SK-N-SH (cell line): ENCODE data around the gene PTPN2. TPM values are rescaled to one million over a fixed set of nuclear protein-coding genes. Genes with fewer than 3 reads are reported as not detected.

ENCODE experiments used
- CTCF ChIA-PET: fragments of 300-600, 350-600 bp; formaldehyde crosslinking; extraction: SDS; loops from one replicate; lab custom pipeline; 2021; lab: Yijun Ruan, JAX
- POLR2A ChIA-PET: fragments of 350-600 bp; sonication (Branson Sonifier 250); formaldehyde crosslinking; extraction: SDS; loops from one replicate; lab custom pipeline; 2020; ENCODE audit warnings: antibody characterized with exemption, inconsistent platforms; lab: Yijun Ruan, JAX
- DNase-seq: peaks from one replicate; pipeline ENCODE4 v3.0.0; 2012
- H2AFZ ChIP-seq: fragments of 200-600 bp; sonication (generic); 2 replicates; pipeline ENCODE4 v1.8.1; 2016; ENCODE audit warnings: antibody characterized with exemption, mild to moderate bottlenecking, low read depth
- H3F3A ChIP-seq: fragments of 200-600 bp; sonication (generic); replicated peaks from 2 replicates; pipeline ENCODE3; 2016; ENCODE audit warnings: antibody characterized with exemption, mild to moderate bottlenecking; ENCODE audit not compliant: insufficient read depth
- H3K27ac ChIP-seq, 2 experiments: fragments of 200-500 bp in 1 of 2; fragments of 200-600 bp in 1 of 2; sonication (Bioruptor generic) in 1 of 2; sonication (generic), shearing (Covaris generic) in 1 of 2; 2 replicates each; pipeline versions ENCODE4 v1.5.1 to v1.6.1; 2014 to 2016; ENCODE audit warnings: low read depth in 2 of 2, inconsistent platforms in 1 of 2, low read length in 1 of 2, mild to moderate bottlenecking in 1 of 2, mixed read lengths in 1 of 2
- H3K27me3 ChIP-seq: fragments of 200-600 bp; sonication (generic), shearing (Covaris generic); 2 replicates; pipeline ENCODE4 v1.6.1; 2016; ENCODE audit warnings: mixed run types; ENCODE audit not compliant: insufficient read depth
- H3K36me3 ChIP-seq, 2 experiments: fragments of 200-500 bp in 1 of 2; fragments of 200-600 bp in 1 of 2; sonication (Bioruptor generic) in 1 of 2; sonication (generic) in 1 of 2; replicated peaks in 1 of 2; 2 replicates each; pipeline versions ENCODE3 to v1.5.1; 2014 to 2016; ENCODE audit warnings: low read length in 1 of 2, mild to moderate bottlenecking in 1 of 2; ENCODE audit not compliant: insufficient read depth in 2 of 2, control insufficient read depth in 1 of 2
- H3K4me1 ChIP-seq, 2 experiments: fragments of 200-500 bp in 1 of 2; fragments of 200-600 bp in 1 of 2; sonication (Bioruptor generic) in 1 of 2; sonication (generic), shearing (Covaris generic) in 1 of 2; 2 replicates each; pipeline versions ENCODE4 v1.5.1 to v1.6.1; 2014 to 2016; ENCODE audit warnings: low read depth in 1 of 2, low read length in 1 of 2, mixed run types in 1 of 2; ENCODE audit not compliant: insufficient read depth in 2 of 2, control insufficient read depth in 1 of 2
- H3K4me2 ChIP-seq: fragments of 200-600 bp; sonication (generic), shearing (Covaris generic); 2 replicates; pipeline ENCODE4 v1.6.1; 2017; ENCODE audit warnings: mixed run types
- H3K4me3 ChIP-seq, 2 experiments: fragments of 200-500 bp in 1 of 2; fragments of 200-600 bp in 1 of 2; sonication (Bioruptor generic) in 1 of 2; sonication (generic), shearing (Covaris generic) in 1 of 2; 2 replicates each; pipeline versions ENCODE4 v1.5.1 to v1.8.1; 2014 to 2016; ENCODE audit warnings: low read depth in 2 of 2, inconsistent platforms in 1 of 2, low read length in 1 of 2, mild to moderate bottlenecking in 1 of 2, mixed read lengths in 1 of 2, moderate library complexity in 1 of 2
- H3K79me2 ChIP-seq: fragments of 200-600 bp; sonication (generic); 2 replicates; pipeline ENCODE4 v1.8.1; 2017; ENCODE audit warnings: mild to moderate bottlenecking; ENCODE audit not compliant: insufficient read depth
- H3K9ac ChIP-seq: fragments of 200-600 bp; sonication (generic); 2 replicates; pipeline ENCODE4 v1.6.1; 2017; ENCODE audit warnings: mixed run types
- H3K9me2 ChIP-seq: fragments of 200-600 bp; sonication (generic); 2 replicates; pipeline ENCODE4 v1.6.1; 2017; ENCODE audit warnings: mixed run types
- H3K9me3 ChIP-seq: fragments of 200-600 bp; sonication (generic); 2 replicates; pipeline ENCODE4 v1.6.1; 2017; ENCODE audit warnings: mixed run types, mild to moderate bottlenecking, moderate library complexity
- H4K20me1 ChIP-seq: fragments of 200-600 bp; sonication (generic); 2 replicates; pipeline ENCODE4 v1.6.1; 2017; ENCODE audit warnings: mild to moderate bottlenecking, mixed run types; ENCODE audit not compliant: insufficient read depth
- CHD2 ChIP-seq: fragments of 150-350 bp; IDR thresholded peaks from 2 replicates; pipeline ENCODE4 v1.6.1; 2018; ENCODE audit warnings: low read length; ENCODE audit not compliant: partially characterized antibody
- ELF1 ChIP-seq: IDR thresholded peaks from 2 replicates; pipeline ENCODE4 v1.4.0; 2012
- FOSL2 ChIP-seq: IDR thresholded peaks from 2 replicates; pipeline ENCODE4 v1.4.0; 2012; ENCODE audit warnings: low read depth, mild to moderate bottlenecking, moderate library complexity, borderline replicate concordance
- FOXM1 ChIP-seq: IDR thresholded peaks from 2 replicates; pipeline ENCODE4 v1.4.0; 2012; ENCODE audit warnings: low read depth, mild to moderate bottlenecking
- GABPA ChIP-seq: IDR thresholded peaks from 2 replicates; pipeline ENCODE4 v1.4.0; 2012; ENCODE audit warnings: low read depth, mild to moderate bottlenecking
- GATA2 ChIP-seq: sonication (generic); formaldehyde crosslinking; IDR thresholded peaks from 2 replicates; pipeline ENCODE4 v1.5.0; 2020; ENCODE audit warnings: mild to moderate bottlenecking, missing genetic modification reagents
- JUND ChIP-seq: IDR thresholded peaks from 2 replicates; pipeline ENCODE4 v1.4.0; 2012
- MEF2A ChIP-seq: IDR thresholded peaks from 2 replicates; pipeline ENCODE4 v1.4.0; 2012; ENCODE audit warnings: low read depth, borderline replicate concordance
- MXI1 ChIP-seq: IDR thresholded peaks from 2 replicates; pipeline ENCODE4 v1.6.1; 2012; ENCODE audit warnings: mild to moderate bottlenecking, low read depth, low read length, improper control_type of control experiment
- RAD21 ChIP-seq: IDR thresholded peaks from 2 replicates; pipeline ENCODE4 v1.6.1; 2012; ENCODE audit warnings: mild to moderate bottlenecking, low read length
- SMC3 ChIP-seq: IDR thresholded peaks from 2 replicates; pipeline ENCODE4 v1.6.1; 2012; ENCODE audit warnings: low read depth, low read length, improper control_type of control experiment
- TCF12 ChIP-seq: IDR thresholded peaks from 2 replicates; pipeline ENCODE4 v1.4.0; 2012
- WGBS: methylation state at CpG from one replicate; pipeline ENCODE4 v1.1.6; 2017; ENCODE audit warnings: low lambda C conversion rate; 5-methylcytosine and 5-hydroxymethylcytosine counted together
- polyA plus RNA-seq, 3 experiments: library from polyadenylated mRNA; depleted of rRNA; stranded (reverse); fragments of >200 nt; gene quantifications; 2 replicates each; pipeline ENCODE4 v1.2.3, GENCODE V29; 2012
- TF ChIP-seq, protein P1 (sequence below): IDR thresholded peaks from 2 replicates; pipeline ENCODE4 v1.4.0; 2012; ENCODE audit warnings: low read depth, borderline replicate concordance
- TF ChIP-seq, protein P2 (sequence below): fragments of 150-350 bp; IDR thresholded peaks from 2 replicates; pipeline ENCODE4 v1.6.1; 2017; ENCODE audit warnings: antibody characterized with exemption, low read length, low read depth, borderline replicate concordance

PTPN2 gene
- polyA plus RNA-seq, 1 of the 3 experiments (the other 2 are of a cell fraction): 11.2 TPM

DNA sequence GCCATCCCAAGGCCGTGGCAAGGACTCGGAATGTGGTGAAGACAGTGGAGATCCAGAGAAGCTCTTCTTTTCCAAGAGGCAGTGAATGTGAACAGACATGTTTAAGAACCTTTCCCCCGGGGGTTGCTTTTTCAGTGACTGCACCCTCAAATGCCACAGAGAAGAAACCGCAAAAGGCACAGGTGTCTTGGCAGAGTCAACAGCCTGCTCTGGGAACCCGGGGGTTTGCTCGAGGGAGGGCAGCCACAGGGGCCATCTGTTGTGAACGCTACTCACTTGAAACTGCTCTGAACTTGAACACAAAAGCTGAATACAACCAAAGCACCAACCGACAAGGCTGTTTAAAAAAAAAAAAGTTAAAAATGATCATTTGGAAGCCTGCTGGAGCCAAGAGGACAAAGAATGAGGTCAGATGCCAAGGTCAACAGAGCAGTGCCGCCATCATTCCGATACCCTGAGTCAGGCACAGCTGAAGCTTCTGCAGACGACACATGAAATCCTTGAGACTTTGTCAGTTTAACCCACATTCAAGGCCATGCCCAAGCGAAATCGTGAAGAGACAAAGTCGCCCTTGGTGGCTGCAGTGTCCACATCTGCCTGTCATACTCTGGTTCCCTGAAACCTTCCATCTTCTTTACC lies 133.8 kb downstream of the PTPN2 start:
- no peaks in the 10 kb centered on the region for H3K36me3 ChIP-seq
- no peaks in the 10 kb centered on the region for H3K27me3 ChIP-seq
- H3K4me3 ChIP-seq: no peak overlapping the region
- peaks cover 3% of the 10 kb centered on the region for H3F3A ChIP-seq
- CTCF ChIA-PET: interaction anchor here (3.1 to 3.3 kb wide), 2 partner anchors 23 to 184 kb away, joined by 13 to 23 read pairs; no protein-coding TSS in a partner anchor
- H3K79me2 ChIP-seq: no peaks in the 10 kb centered on the region
- no peak overlapping the region for H3K27ac ChIP-seq
- peaks cover 0 to 7% of the 10 kb centered on the region in 2 experiments; a peak in 2 of 4 replicates for H3K4me1 ChIP-seq
- no peaks in the 10 kb centered on the region for H4K20me1 ChIP-seq
- DNase-seq: no peak
- H3K4me2 ChIP-seq: no peak overlapping the region
- POLR2A ChIA-PET: no interaction called here
- no peak overlapping the region for H3K9ac ChIP-seq
- H3K9me2 ChIP-seq: no peaks in the 10 kb centered on the region
- no peak overlapping the region; the same call in 1 of the 2 replicates for H2AFZ ChIP-seq
- 82% methylated on average over 14 of the region's 14 CpGs for WGBS
- TF ChIP-seq CHD2 (no peak), TCF12 (peak; percentile 12; the same call in 1 of the 2 replicates), MXI1 (no peak), MEF2A (no peak), JUND (0 out of 2 replicates have a peak, but pooled peaks have one; percentile 18)
- TF ChIP-seq, protein P1, sequence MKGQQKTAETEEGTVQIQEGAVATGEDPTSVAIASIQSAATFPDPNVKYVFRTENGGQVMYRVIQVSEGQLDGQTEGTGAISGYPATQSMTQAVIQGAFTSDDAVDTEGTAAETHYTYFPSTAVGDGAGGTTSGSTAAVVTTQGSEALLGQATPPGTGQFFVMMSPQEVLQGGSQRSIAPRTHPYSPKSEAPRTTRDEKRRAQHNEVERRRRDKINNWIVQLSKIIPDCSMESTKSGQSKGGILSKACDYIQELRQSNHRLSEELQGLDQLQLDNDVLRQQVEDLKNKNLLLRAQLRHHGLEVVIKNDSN: no peak
- H3K9me3 ChIP-seq: no peaks in the 10 kb centered on the region

DNA sequence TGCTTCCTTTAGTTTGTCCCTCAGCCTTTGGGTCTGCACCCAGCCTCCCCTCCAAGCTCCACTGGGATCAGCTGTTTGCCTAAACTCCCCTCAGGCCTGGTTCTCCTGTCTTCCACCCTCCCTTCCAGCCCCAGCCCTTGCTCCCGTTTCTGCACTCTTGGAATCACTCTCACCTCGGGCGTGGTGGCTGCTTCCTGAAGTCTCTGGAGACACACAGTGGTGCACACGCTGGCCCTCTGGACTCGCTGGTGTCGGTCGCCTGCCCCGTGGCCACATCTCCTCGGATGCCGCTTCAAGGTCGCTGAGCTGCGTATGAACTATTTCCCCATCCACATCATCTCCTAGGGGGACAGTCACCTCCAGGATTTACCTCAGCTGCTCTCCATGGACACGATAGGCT lies 134.9 kb downstream of the PTPN2 start:
- no peak overlapping the region for H3K4me3 ChIP-seq
- H3K27me3 ChIP-seq: no peaks in the 10 kb centered on the region
- no peak for TF ChIP-seq GABPA
- TF ChIP-seq ELF1: no peak
- TF ChIP-seq GATA2 (CRISPR knock-in tag): no peak
- no peak for TF ChIP-seq RAD21
- TF ChIP-seq FOSL2: no peak
- no peak for TF ChIP-seq SMC3
- no peak for TF ChIP-seq FOXM1
- TF ChIP-seq, protein P2, sequence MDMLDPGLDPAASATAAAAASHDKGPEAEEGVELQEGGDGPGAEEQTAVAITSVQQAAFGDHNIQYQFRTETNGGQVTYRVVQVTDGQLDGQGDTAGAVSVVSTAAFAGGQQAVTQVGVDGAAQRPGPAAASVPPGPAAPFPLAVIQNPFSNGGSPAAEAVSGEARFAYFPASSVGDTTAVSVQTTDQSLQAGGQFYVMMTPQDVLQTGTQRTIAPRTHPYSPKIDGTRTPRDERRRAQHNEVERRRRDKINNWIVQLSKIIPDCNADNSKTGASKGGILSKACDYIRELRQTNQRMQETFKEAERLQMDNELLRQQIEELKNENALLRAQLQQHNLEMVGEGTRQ: no peak
- H4K20me1 ChIP-seq: no peaks in the 10 kb centered on the region
- no peak for DNase-seq
- H3K9me2 ChIP-seq: no peaks in the 10 kb centered on the region
- no peaks in the 10 kb centered on the region for H3K36me3 ChIP-seq
- CTCF ChIA-PET: interaction anchor here (1.6 to 3.3 kb wide), 3 partner anchors 22 to 185 kb away, joined by 3 to 23 read pairs (median 13); no protein-coding TSS in a partner anchor
- no peak overlapping the region for H2AFZ ChIP-seq
- no peak overlapping the region for H3K27ac ChIP-seq
- H3K4me1 ChIP-seq: peaks cover 0 to 7% of the 10 kb centered on the region in 2 experiments; a peak in 2 of 4 replicates
- H3F3A ChIP-seq: peaks cover 3% of the 10 kb centered on the region
- WGBS: 91% methylated on average over 13 of the region's 13 CpGs
- no peaks in the 10 kb centered on the region for H3K79me2 ChIP-seq
- no peak overlapping the region for H3K4me2 ChIP-seq
- POLR2A ChIA-PET: no interaction called here
- no peaks in the 10 kb centered on the region for H3K9me3 ChIP-seq
- H3K9ac ChIP-seq: no peak overlapping the region
